HFFc6 (cell line): ENCODE measurements around the gene FBXO41. TPM values are rescaled to one million over a fixed set of nuclear protein-coding genes. Genes with fewer than 3 reads are reported as not detected.

Source experiments
- DNase-seq: peaks from one replicate; pipeline ENCODE4 v3.0.0-alpha.2; 2018
- H3K27ac Mint-ChIP-seq: 2 replicates; pipeline ENCODE4 v1.8.0; 2020; ENCODE audit warnings: mild to moderate bottlenecking, mixed read lengths
- H3K27me3 Mint-ChIP-seq: 2 replicates; pipeline ENCODE4 v1.8.0; 2021; ENCODE audit warnings: mild to moderate bottlenecking, moderate library complexity, mixed read lengths; ENCODE audit not compliant: insufficient read depth
- H3K36me3 Mint-ChIP-seq: 2 replicates; pipeline ENCODE4 v1.8.0; 2021; ENCODE audit warnings: low read depth, mixed read lengths
- H3K4me1 Mint-ChIP-seq: 2 replicates; pipeline ENCODE4 v1.8.0; 2020; ENCODE audit warnings: low read depth, mixed read lengths
- H3K4me3 Mint-ChIP-seq: 2 replicates; pipeline ENCODE4 v1.8.0; 2020; ENCODE audit warnings: mild to moderate bottlenecking, moderate library complexity, mixed read lengths
- H3K9me3 Mint-ChIP-seq: 2 replicates; pipeline ENCODE4 v1.8.0; 2020; ENCODE audit warnings: mild to moderate bottlenecking, mixed read lengths
- CTCF ChIP-seq: fragments of 200-600 bp; sonication (generic); IDR thresholded peaks from 2 replicates; pipeline ENCODE4 v1.5.0; 2021; ENCODE audit warnings: antibody characterized with exemption, mild to moderate bottlenecking
- total RNA-seq, 6 experiments: library from RNA; stranded (reverse); fragmentation: NEBNext Ultra II Directional; extraction: Animal tissue kit (Norgen Biotek cat#: 25700); gene quantifications; 2 replicates in 1 of 6; 3 replicates in 5 of 6; pipeline ENCODE4 v1.2.3, GENCODE V29; 2021

FBXO41 gene
- total RNA-seq, 6 experiments from 2014 or later, result 0.80 to 1.7 (median 1.4) TPM

DNA sequence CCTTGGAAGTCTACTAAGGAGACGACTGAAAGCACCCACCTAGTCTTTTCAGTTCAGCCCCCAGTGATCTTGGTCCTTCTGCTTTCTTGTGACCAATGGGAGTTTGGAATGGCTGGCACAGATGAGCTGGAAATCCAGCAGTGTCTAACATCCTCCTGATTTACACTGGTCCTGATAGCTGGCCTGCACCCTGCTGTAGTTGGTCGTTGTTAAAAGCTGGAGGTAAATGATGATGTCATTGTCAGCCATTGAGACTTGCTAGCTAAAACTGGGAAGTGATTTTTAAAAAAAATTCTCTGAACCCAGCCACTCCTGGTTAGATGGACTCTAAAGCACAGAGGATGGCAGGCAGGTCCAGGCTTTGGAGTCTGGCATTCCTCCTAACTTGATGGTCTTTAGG, 30.9 kb downstream of the FBXO41 start:
- no peak overlapping the region for H3K27ac Mint-ChIP-seq
- H3K27me3 Mint-ChIP-seq, result no peaks in the 10 kb centered on the region; the same call in 1 of the 2 replicates
- H3K36me3 Mint-ChIP-seq, result peaks cover 26% of the 10 kb centered on the region
- no peak overlapping the region for H3K4me3 Mint-ChIP-seq
- no peaks in the 10 kb centered on the region for H3K4me1 Mint-ChIP-seq
- no peak for DNase-seq
- no peaks in the 10 kb centered on the region for H3K9me3 Mint-ChIP-seq
- no peak for TF ChIP-seq CTCF

DNA sequence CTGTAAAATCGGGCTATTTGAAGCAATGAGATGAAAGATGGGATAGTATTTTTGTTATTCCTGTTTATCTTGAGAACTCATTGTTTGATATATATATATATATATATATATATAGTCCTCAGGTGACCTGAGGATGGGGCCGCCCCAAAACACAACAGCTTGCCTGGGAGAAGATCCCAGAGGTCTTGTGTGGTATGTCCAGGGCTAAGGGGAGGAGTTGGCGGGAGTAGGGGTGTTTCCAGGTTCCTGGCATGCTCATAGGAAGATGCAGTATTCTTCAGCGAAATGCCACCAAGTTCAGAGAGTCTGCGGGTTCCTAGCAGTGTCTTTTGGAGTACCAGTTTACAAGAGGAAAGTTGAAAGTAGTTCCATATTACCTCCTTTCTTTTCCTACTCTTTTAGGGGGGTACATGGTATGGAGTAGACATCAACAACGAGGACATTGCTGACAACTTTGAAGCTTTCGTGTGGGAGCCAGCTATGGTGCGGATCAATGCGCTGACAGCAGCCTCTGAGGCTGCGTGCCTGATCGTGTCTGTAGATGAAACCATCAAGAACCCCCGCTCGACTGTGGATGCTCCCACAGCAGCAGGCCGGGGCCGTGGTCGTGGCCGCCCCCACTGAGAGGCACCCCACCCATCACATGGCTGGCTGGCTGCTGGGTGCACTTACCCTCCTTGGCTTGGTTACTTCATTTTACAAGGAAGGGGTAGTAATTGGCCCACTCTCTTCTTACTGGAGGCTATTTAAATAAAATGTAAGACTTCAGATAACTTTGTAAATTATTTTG, 31.8 kb downstream of the FBXO41 start:
- H3K27ac Mint-ChIP-seq, result no peak overlapping the region
- H3K36me3 Mint-ChIP-seq, result peaks cover 33% of the 10 kb centered on the region
- no peak overlapping the region for H3K4me3 Mint-ChIP-seq
- H3K4me1 Mint-ChIP-seq, result no peaks in the 10 kb centered on the region
- no peak for TF ChIP-seq CTCF
- H3K9me3 Mint-ChIP-seq, result no peaks in the 10 kb centered on the region
- DNase-seq, result no peak
- no peaks in the 10 kb centered on the region; the same call in 1 of the 2 replicates for H3K27me3 Mint-ChIP-seq

- no peaks in the 10 kb centered on the region for H3K27me3 Mint-ChIP-seq
Measured at GRCh38 chr2:73250872-73251846, 33.1 kb downstream of the FBXO41 start.

GRCh38 chr2:73249636-73250035, 34.6 kb downstream of the FBXO41 start:
- H3K4me1 Mint-ChIP-seq, result peaks cover 15% of the 10 kb centered on the region
- no peak overlapping the region for H3K4me3 Mint-ChIP-seq
- no peaks in the 10 kb centered on the region for H3K9me3 Mint-ChIP-seq
- H3K36me3 Mint-ChIP-seq, result peaks cover 53% of the 10 kb centered on the region
- no peak overlapping the region for H3K27ac Mint-ChIP-seq
- no peak for DNase-seq
- no peaks in the 10 kb centered on the region for H3K27me3 Mint-ChIP-seq
- TF ChIP-seq CTCF, result no peak

More at GRCh38 chr2:73250872-73251846, 33.1 kb downstream of the FBXO41 start:
- Mint-ChIP-seq H3K4me1 (peaks cover 11% of the 10 kb centered on the region), H3K4me3 (no peak overlapping the region), H3K9me3 (no peaks in the 10 kb centered on the region), H3K36me3 (peaks cover 45% of the 10 kb centered on the region), H3K27ac (no peak overlapping the region)
- DNase-seq, result no peak
- TF ChIP-seq CTCF, result no peak

DNA sequence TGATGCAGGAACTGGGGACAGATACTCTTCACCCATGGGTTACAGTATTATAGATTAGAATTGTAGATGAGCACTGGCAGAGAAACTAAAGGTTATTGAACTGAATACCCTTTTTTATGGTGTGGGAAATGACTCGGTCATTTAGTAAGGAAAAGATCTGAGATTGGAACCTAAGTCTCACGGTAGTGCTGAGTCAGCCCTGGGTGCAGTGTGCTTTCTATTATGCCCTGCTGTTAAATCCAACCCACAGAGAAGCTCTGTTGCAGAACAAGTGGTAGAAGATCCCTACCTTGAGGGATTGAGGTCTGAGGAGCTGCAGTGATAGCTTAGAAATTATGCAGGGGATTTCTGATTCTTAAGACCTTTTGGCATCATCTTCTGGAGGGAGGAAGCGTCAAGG, 37.4 kb downstream of the FBXO41 start:
- TF ChIP-seq CTCF, result no peak
- H3K9me3 Mint-ChIP-seq, result no peaks in the 10 kb centered on the region
- H3K36me3 Mint-ChIP-seq, result peaks cover 52% of the 10 kb centered on the region
- peaks cover 34% of the 10 kb centered on the region for H3K4me1 Mint-ChIP-seq
- H3K27ac Mint-ChIP-seq, result no peak overlapping the region
- H3K4me3 Mint-ChIP-seq, result no peak overlapping the region
- H3K27me3 Mint-ChIP-seq, result no peaks in the 10 kb centered on the region
- no peak for DNase-seq
